Activated naive CD4-positive, alpha-beta T cell treated with Interleukin-2 at 50 U/mL for 16 hours (primary cell): ENCODE data around the gene CDK11B.
"Not testable (repeated sequence)": the region's sequence is repeated elsewhere in the genome, so short reads cannot be mapped to it uniquely, and the experiment has no call there.

Experiments
- DNase-seq: peaks from one replicate; pipeline ENCODE4 v3.0.0-alpha.2; 2020

The CDK11B gene

DNA sequence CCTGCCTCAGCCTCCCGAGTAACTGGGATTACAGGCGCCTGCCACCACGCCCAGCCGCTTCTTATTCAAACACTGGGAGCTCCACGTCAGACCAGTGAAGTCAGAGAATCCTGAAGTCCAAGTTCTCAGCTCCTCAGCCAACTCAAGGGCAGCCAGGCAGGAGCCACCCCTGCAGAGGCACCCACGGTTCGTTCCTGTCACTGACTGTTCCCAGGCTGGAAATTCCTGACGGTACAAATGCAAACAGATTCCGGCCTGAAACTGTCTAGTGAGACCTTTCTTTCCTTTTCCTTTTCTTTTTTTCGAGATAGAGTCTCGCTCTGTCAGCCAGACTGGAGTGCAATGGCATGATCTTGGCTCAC is 22.1 kb upstream of the CDK11B start:
- DNase-seq: no peak

DNA sequence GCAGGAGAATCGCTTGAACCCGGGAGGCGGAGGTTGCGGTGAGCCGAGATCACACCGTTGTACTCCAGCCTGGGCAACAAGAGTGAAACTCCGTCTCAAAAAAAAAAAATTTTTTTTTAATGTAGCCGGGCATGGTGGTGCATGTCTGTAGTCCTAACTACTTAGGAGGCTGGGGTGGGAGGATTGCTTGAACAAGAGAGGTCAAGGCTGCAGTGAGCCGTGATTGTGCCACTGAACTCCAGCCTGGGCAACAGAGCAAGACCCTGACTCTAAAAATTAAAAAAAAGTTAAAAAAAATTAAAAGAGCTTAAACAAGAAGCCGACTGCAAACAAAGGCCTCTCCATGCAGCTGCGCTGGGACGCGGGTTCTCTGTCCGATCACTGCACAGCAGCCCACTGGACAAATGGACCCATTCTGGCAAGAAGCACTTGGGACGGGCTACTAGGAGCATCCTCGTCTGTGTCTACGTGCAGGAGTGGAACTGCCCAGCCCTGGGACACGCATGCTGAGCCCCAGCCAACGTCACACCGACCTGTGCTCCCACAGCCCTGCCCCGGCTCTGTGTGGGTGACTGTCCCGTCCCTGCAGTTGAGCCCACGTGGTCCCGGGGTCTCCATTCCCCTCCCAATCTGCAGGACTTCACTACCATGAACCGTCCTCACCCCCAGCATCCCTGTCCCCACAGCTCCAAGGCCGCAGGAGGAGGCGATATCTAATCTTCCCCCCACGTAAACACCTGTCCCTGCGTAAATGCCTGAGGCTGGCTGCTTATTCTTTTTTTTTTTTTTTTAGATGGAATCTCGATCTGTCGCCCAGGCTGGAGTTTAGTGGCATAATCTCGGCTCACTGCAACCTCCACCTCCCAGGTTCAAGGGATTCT is 21.5 kb upstream of the CDK11B start:
- DNase-seq: no peak

DNA sequence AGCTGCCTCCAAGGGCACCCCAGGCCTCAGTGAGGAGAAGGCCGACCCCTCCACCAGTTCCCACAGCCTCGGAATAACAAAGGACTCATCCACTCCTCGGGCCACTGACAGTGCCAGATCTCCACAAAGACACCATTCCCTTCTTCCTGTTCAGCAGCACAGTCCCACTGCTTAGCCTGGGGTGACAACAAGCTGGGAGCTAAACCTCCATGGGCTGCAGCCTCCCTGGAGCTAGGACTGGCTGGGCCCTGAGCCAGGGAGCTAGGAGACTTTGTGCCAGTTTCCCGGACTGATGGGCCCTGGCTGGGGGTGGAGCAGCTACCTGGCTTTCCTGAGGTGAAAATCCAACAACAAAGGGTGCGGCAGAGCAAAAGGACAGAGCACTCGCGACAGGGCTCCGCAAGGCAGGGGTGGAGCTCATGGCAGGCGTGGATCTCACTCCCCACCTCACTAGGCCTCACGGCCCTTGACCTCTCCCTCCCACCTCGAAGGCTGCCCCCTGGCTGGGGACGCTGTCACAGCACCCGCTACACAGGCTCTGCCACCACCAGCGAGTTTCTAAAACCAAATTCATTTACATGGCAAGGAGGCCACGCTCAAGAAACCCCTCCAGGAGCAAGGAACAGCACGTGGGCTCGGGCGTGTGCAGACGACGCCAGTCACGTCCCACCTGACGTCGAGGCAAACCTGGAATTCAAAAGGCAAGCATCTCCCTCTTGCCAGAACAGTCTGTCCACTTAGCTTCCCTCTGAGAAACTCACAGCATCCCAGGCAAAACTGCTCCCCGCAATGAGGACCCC is 20.0 kb upstream of the CDK11B start:
- no peak for DNase-seq

DNA sequence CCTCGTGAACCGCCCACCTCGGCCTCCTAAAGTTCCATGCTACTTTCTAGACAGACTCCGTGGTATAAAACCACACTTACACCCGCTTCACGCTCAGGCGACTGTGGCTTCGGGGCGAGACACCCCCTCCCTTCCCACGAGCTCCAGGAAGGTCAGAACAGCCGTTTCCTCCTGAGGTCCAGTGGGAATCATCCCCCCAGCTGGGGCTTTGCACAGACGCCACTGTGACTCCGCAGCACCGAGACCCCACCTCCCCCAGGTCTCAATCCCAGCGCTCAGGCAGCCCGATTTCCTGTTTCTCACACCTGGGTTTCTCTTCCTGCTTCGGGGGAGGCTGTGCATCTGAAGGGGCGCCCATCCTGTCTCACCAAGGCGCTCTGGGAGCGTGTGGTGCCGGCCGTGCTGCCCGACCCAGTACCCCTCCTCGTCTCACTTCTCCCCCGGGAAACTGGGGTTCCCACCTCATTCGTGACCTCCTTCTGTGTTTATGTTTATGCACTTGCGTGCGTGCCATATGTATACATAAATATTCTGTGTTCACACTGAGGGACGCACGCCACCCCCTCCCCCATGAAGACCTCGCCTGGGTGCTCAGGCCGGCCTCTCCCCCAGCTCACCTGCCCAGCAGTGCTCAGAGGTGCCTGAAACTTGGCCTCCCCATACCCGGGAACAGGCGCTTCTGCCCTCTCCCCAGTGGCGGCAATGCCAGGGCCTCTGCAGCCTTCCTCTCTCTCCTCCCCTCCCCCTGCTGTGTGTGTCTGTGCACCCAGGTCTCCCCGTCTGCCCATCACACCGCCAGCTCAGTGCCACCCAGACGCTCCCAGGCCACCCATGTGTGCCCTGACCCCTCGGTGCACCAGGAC is 19.1 kb upstream of the CDK11B start:
- DNase-seq: peak; percentile 58

- not testable (repeated sequence) for DNase-seq
Measured at GRCh38 chr1:1676087-1676486, 17.3 kb upstream of the CDK11B start.

DNA sequence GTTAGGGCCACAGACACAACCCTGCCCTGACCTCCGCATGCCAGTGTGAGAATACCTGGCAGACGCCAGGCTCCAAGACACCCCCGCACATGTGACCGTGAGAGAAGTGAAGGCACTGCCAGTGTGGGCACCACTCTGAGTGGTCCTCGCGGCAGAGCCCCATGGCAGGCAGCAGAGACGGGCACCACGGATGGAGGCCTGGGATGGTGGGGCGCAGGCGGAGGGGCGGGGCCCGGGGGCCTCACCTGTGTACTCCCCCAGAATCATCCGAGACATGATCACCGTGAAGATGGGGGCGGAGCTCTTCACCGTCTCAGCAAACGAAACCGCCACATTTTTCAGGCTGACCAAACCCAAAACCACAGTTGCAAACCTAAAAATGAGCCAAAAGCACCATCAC is 16.4 kb upstream of the CDK11B start:
- DNase-seq: not testable (repeated sequence)

- DNase-seq: not testable (repeated sequence)
Measured at GRCh38 chr1:1674806-1675205, 16.0 kb upstream of the CDK11B start.

GRCh38 chr1:1672181-1672965 is 13.6 kb upstream of the CDK11B start:
- DNase-seq: no peak

GRCh38 chr1:1671365-1672119 is 12.7 kb upstream of the CDK11B start:
- no peak for DNase-seq

GRCh38 chr1:1670866-1671265 is 12.1 kb upstream of the CDK11B start:
- no peak for DNase-seq

- no peak for DNase-seq
Measured at GRCh38 chr1:1669468-1670440, 10.9 kb upstream of the CDK11B start.

DNA sequence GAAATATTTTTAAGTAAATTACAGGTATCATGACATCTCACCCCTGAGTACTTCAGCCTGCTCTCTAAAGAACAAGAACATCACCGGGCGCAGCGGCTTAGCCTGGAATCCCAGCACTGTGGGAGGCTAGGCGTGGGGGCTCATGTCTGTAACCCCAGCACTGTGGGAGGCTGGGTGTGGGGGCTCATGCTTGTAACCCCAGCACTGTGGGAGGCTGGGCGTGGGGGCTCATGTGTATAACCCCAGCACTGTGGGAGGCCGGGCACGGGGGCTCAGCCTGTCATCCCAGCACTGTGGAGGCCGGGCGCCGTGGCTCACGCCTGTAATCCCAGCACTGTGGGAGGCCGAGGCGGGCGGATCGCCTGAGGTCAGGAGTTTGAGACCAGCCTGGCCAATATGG is 7.7 kb upstream of the CDK11B start:
- DNase-seq: no peak

- peak; percentile 35 for DNase-seq
Measured at GRCh38 chr1:1665815-1666251, 7.0 kb upstream of the CDK11B start.

GRCh38 chr1:1664941-1665814 is 6.4 kb upstream of the CDK11B start:
- DNase-seq: no peak

- not testable (repeated sequence) for DNase-seq
Measured at GRCh38 chr1:1664318-1664717, 5.5 kb upstream of the CDK11B start.

DNA sequence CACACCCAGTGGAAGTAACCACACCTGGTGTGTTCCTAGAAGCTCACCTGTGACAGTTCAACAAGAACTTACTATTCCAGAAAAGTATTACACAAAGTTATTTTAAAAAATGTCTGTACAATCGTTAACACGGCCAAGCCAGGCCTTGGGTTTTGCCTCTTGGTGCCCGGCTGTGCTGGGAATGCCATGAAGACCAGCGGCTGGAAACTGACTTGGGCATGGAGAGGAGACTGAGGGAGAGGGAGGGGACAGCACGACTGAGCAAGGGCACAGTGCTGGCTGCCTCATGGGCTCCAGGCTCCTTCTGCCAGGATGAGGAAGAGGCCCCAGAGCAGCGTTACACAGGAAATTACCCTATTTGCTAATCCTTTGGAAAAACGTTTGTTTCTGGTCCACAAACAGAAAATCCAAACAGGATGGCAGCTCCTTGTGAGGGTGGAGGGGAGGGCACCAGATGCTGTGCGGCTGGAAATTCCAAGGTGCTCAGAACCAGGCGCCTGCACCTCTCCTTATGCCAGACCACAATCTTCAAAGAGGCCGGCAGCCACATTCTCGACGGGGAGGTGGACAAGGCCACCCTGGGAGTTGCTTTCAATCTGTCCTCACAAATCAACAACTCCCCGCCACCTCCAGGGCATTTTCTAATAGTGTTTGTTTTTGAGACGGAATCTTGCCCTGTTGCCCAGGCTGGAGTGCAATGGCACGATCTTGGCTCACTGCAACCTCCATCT is 4.2 kb upstream of the CDK11B start:
- DNase-seq: not testable (repeated sequence)

DNA sequence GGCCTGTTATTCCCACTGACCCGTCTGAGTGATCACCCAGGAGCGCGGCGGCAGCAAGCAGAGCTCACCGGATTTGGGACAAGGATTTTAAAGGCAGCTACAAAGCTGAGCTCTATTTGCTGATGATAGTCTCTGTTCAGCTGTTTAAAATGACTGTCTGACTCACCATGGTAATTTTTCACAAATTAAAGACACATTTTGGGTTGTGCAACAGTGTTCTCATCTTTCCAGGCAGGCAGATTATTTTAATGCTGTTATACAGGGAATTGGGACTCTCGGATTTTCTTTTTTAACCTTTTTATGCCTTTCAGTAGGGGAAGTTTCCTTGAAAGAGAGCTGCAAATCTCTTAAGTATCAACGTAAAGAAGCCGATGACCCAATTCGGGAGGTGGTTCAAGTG is 3.6 kb upstream of the CDK11B start:
- DNase-seq: not testable (repeated sequence)

DNA sequence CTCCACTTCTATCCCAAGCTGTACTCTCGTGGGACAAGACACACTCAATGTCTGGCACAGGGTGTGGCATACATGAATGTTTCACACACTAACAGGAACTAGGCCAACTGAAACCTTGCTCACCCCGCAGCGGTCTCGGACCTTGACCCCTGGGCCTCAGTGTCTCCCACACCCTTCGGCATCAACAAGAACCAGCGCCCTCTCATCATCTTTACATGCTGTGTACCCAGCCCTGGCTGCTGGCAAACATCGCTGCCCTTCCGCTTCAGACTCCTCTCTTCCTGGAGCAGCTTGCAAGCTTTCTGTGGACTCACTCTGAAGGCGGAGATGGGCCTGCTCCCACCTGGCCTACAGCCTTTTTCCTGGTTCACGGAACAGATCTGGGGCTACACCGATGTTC is 10.5 kb downstream of the CDK11B start:
- DNase-seq: not testable (repeated sequence)
